Activated CD8-positive, alpha-beta memory T cell treated with anti-CD3 and anti-CD28 coated beads, Interleukin-2, amount 50 U/mL, for 4 hours (primary cell): ENCODE results near the gene C1orf52.
"Not testable (repeated sequence)": the region's sequence is repeated elsewhere in the genome, so short reads cannot be mapped to it uniquely, and the experiment has no call there.

Experiments
- DNase-seq: peaks from one replicate; pipeline ENCODE4 v3.0.0-alpha.2; 2020

The C1orf52 gene

GRCh38 chr1:85277802-85278201 lies 18.3 kb upstream of the C1orf52 start:
- DNase-seq = no peak

GRCh38 chr1:85276978-85277639 lies 17.6 kb upstream of the C1orf52 start:
- DNase-seq = no peak

GRCh38 chr1:85276215-85276977 lies 16.9 kb upstream of the C1orf52 start, which contains the start of gene BCL10:
TSS of gene BCL10 (minus strand) at chr1:85276632. CDS start at chr1:85276352, 280 bp downstream.
- DNase-seq = peak; percentile 97

- DNase-seq = no peak
Measured at GRCh38 chr1:85275701-85276214, 16.3 kb upstream of the C1orf52 start.

- DNase-seq = no peak
Measured at GRCh38 chr1:85274969-85275453, 15.5 kb upstream of the C1orf52 start.

- DNase-seq = no peak
Measured at GRCh38 chr1:85273397-85273796, 13.9 kb upstream of the C1orf52 start.

GRCh38 chr1:85268801-85269585 lies 9.5 kb upstream of the C1orf52 start:
- DNase-seq = no peak

- no peak for DNase-seq
Measured at GRCh38 chr1:85267313-85267712, 7.9 kb upstream of the C1orf52 start.

GRCh38 chr1:85264150-85264549 lies 4.7 kb upstream of the C1orf52 start:
- DNase-seq = no peak

GRCh38 chr1:85262985-85263384 lies 3.5 kb upstream of the C1orf52 start:
- DNase-seq = no peak

GRCh38 chr1:85259912-85260274 lies 431 bp upstream of the C1orf52 start:
- DNase-seq = no peak

- DNase-seq = no peak
Measured at GRCh38 chr1:85258536-85259117, 835 bp downstream of the C1orf52 start.

- DNase-seq = not testable (repeated sequence)
Measured at GRCh38 chr1:85249042-85249441, 10.4 kb downstream of the C1orf52 start.

GRCh38 chr1:85245891-85246290 lies 13.6 kb downstream of the C1orf52 start:
- no peak for DNase-seq

GRCh38 chr1:85245456-85245855 lies 14.0 kb downstream of the C1orf52 start:
- no peak for DNase-seq

GRCh38 chr1:85244271-85245061 lies 15.0 kb downstream of the C1orf52 start:
- DNase-seq = no peak

- DNase-seq = no peak
Measured at GRCh38 chr1:85243372-85243771, 16.1 kb downstream of the C1orf52 start.

GRCh38 chr1:85240643-85241042 lies 18.8 kb downstream of the C1orf52 start:
- no peak for DNase-seq

GRCh38 chr1:85240174-85240601 lies 19.3 kb downstream of the C1orf52 start:
- no peak for DNase-seq

- DNase-seq = no peak
Measured at GRCh38 chr1:85237613-85238012, 21.8 kb downstream of the C1orf52 start.

- no peak for DNase-seq
Measured at GRCh38 chr1:85230305-85230977, 29.0 kb downstream of the C1orf52 start.
